ENCODE measurements around the gene PVALEF. TPM values are rescaled to one million over a fixed set of nuclear protein-coding genes. Genes with fewer than 3 reads are reported as not detected.

PVALEF gene
- total RNA-seq, 1 donor from 2014 or later: not detected

DNA sequence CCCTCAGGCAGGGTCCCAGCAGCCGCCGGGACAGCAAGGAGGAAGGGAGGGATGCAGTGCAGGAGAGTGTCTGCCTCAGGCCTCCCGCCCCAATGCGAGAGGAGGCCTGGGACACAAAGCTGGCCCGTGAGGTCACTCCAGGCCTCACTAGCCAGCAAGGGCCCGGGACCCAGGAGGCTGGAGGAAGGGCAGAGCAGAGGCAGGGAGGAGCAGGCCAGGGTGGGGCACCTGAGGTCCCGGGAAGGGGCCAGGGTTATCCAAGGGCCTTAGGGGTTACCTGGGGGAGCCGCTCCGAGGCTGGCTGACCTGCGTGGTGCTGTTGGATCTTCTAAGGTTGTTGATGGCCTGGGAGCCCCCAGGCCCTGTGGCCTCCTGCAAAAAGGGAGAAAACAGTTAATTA lies 43.3 kb downstream of the PVALEF start:
- Histone ChIP-seq H3K27me3 (no peaks in the 10 kb centered on the region), H3K36me3 (no peaks in the 10 kb centered on the region), H3K9me3 (no peaks in the 10 kb centered on the region), H3K4me3 (no peak overlapping the region), H3K27ac (no peak overlapping the region), H3K4me1 (no peaks in the 10 kb centered on the region)
- TF ChIP-seq, protein P1, sequence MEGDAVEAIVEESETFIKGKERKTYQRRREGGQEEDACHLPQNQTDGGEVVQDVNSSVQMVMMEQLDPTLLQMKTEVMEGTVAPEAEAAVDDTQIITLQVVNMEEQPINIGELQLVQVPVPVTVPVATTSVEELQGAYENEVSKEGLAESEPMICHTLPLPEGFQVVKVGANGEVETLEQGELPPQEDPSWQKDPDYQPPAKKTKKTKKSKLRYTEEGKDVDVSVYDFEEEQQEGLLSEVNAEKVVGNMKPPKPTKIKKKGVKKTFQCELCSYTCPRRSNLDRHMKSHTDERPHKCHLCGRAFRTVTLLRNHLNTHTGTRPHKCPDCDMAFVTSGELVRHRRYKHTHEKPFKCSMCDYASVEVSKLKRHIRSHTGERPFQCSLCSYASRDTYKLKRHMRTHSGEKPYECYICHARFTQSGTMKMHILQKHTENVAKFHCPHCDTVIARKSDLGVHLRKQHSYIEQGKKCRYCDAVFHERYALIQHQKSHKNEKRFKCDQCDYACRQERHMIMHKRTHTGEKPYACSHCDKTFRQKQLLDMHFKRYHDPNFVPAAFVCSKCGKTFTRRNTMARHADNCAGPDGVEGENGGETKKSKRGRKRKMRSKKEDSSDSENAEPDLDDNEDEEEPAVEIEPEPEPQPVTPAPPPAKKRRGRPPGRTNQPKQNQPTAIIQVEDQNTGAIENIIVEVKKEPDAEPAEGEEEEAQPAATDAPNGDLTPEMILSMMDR (IDR thresholded peaks at IDR 0.05): no peak
- ATAC-seq (no peak), DNase-seq (no peak)
- intact Hi-C loops (cut with DNase I): no loop called here

DNA sequence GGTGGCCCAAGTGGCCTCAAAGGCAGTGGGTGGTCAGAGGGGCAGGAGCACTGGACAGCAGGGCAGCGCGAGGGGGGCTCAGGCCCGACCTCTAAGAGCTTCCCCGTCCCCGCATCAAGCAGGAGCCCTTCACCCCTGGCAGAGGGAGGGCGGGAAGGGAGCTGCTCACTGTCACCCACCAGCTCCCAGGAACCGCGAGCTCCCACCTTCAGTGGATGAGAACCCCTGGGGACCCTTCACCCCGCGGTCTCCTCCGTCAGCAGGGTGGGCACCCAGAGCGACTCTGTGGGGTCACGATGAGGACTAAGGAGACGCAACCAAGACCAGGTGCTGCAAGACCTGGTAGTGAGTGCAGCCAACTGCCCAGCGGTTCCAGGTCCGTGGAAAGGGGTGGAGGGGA lies 43.8 kb downstream of the PVALEF start:
- no peaks in the 10 kb centered on the region for H3K27me3 ChIP-seq
- TF ChIP-seq, protein P1 (IDR thresholded peaks at IDR 0.05): no peak
- no peaks in the 10 kb centered on the region for H3K36me3 ChIP-seq
- DNase-seq: no peak
- H3K4me1 ChIP-seq: no peaks in the 10 kb centered on the region
- no peak overlapping the region for H3K4me3 ChIP-seq
- H3K9me3 ChIP-seq: no peaks in the 10 kb centered on the region
- no peak overlapping the region for H3K27ac ChIP-seq
- intact Hi-C loops (cut with DNase I): no loop called here
- ATAC-seq: no peak

DNA sequence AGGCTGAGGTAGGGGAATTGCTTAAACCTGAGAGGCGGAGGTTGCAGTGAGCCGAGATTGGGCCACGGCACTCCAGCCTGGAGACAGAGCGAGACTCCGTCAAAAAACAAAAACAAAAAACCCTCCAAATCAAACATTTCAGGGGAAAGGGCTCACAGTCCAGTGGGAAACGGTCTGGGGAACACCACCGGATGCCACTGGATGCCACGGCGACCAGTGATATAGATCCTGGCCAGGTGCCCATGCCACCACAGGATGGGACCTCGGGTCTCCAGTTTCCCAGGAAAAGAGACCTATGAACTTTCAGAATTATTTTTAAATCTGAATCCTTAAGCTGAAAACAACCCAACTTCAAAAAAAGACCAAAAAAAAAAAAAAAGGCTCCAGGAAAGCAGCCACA lies 45.2 kb downstream of the PVALEF start:
- DNase-seq: no peak
- H3K36me3 ChIP-seq: no peaks in the 10 kb centered on the region
- H3K27ac ChIP-seq: no peak overlapping the region
- H3K4me3 ChIP-seq: no peak overlapping the region
- no peaks in the 10 kb centered on the region for H3K27me3 ChIP-seq
- ATAC-seq: no peak
- intact Hi-C loops (cut with DNase I): no loop called here
- H3K9me3 ChIP-seq: no peaks in the 10 kb centered on the region
- H3K4me1 ChIP-seq: no peaks in the 10 kb centered on the region
- TF ChIP-seq, protein P1 (IDR thresholded peaks at IDR 0.05): no peak

DNA sequence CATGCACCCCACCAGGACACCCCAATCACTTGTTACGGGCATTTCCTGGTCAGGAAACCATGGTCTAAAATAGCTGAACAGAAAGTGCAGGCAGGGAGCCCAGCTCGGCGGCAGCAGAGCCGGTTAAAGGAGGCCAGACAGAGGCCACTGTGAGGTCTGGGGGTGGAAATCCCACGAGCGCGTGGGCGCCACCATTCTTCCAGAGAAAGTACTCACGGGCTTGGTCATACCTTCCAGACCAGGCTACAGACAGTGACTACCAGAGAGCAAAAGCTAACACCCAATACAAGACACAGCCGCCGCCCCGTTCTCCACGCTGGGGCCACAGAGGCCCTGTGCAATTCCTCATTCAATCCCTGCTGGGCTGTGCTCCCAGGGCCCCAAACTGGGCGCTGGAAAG lies 45.6 kb downstream of the PVALEF start:
- no peak overlapping the region for H3K27ac ChIP-seq
- no peaks in the 10 kb centered on the region for H3K4me1 ChIP-seq
- no peaks in the 10 kb centered on the region for H3K27me3 ChIP-seq
- DNase-seq (no peak), ATAC-seq (no peak)
- H3K4me3 ChIP-seq: no peak overlapping the region
- intact Hi-C loops (cut with DNase I): no loop called here
- H3K36me3 ChIP-seq: no peaks in the 10 kb centered on the region
- H3K9me3 ChIP-seq: no peaks in the 10 kb centered on the region
- TF ChIP-seq, protein P1 (IDR thresholded peaks at IDR 0.05): no peak

DNA sequence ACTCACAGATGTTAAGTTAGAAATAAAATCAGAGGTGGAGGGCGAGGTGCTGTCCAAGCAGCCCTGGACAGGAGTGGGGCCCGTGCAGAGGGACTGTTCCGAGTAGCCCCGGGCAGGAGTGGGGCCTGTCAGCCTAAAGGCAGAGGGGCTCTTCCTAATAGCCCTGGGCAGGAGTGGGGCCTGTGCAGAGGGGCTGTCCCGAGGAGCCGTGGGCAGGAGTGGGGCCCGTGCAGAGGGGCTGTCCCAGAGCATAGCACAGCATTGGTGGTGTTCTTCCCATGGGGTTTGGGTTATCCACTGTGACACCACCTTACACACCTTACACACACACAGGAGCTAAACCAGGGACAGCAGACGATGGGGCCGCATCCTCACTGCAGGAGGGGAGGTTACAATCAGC lies 47.1 kb downstream of the PVALEF start:
- intact Hi-C loops (cut with DNase I): no loop called here
- Histone ChIP-seq H3K4me1 (no peaks in the 10 kb centered on the region), H3K9me3 (no peaks in the 10 kb centered on the region), H3K4me3 (no peak overlapping the region), H3K27ac (no peak overlapping the region), H3K27me3 (no peaks in the 10 kb centered on the region), H3K36me3 (no peaks in the 10 kb centered on the region)
- no peak for DNase-seq
- ATAC-seq: peak; percentile 15
- TF ChIP-seq, protein P1 (IDR thresholded peaks at IDR 0.05): no peak

DNA sequence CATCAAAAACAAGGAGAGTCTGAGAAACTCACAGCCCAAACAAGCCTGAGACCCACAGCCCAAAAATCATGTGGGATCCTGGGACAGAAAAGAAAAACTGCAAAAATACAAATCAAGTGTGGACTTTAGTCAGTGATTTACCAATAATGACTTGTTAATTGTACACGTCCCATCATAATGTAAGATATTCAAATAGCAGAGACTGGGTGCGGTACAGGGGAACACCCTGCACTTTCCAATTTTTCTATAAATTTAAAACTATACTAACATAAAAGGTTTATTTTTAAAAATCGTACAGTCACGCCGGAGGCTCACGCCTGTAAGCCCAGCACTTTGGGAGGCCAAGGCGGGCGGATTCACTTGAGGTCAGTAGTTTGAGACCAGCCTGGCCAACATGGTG lies 48.7 kb downstream of the PVALEF start:
- H3K9me3 ChIP-seq: no peaks in the 10 kb centered on the region
- TF ChIP-seq, protein P1 (IDR thresholded peaks at IDR 0.05): no peak
- no peak overlapping the region for H3K27ac ChIP-seq
- no peak overlapping the region for H3K4me3 ChIP-seq
- H3K27me3 ChIP-seq: no peaks in the 10 kb centered on the region
- ATAC-seq: no peak
- no peaks in the 10 kb centered on the region for H3K36me3 ChIP-seq
- DNase-seq: no peak
- intact Hi-C loops (cut with DNase I): no loop called here
- no peaks in the 10 kb centered on the region for H3K4me1 ChIP-seq

Data from upper lobe of right lung (tissue), 1 donor.